Lower leg skin (tissue), 3 donors: ENCODE results near the gene NFIX.

Source experiments
- CTCF ChIP-seq, 3 donors: fragments of 450-650 bp; IDR thresholded peaks; one replicate each; pipeline ENCODE4 v1.5.1; 2016; ENCODE audit warnings: antibody characterized with exemption in 3 of 3, mild to moderate bottlenecking in 3 of 3, moderate library complexity in 2 of 3
- POLR2A ChIP-seq, 2 donors: fragments of 450-650 bp; IDR thresholded peaks; one replicate each; pipeline ENCODE4 v1.6.1; 2016 to 2017; ENCODE audit warnings: antibody characterized with exemption in 2 of 2, mild to moderate bottlenecking in 1 of 2, moderate library complexity in 1 of 2

- TF ChIP-seq CTCF (IDR thresholded peaks at IDR 0.05) (no peak), POLR2A (IDR thresholded peaks at IDR 0.05) (no peak)
These were observed 42.0 kb upstream of the NFIX start for GRCh38 chr19:12953138-12953798.
